ENCODE data around the gene SPATA31A1. TPM values are rescaled to one million over a fixed set of nuclear protein-coding genes. Genes with fewer than 3 reads are reported as not detected.
"Not testable (repeated sequence)": the region's sequence is repeated elsewhere in the genome, so short reads cannot be mapped to it uniquely, and the experiment has no call there.

SPATA31A1 gene
- not detected for total RNA-seq
- polyA plus RNA-seq, result 0.02 TPM
- long read RNA-seq, donor 1, result 0 reads
- long read RNA-seq, donor 2, result 0 reads
- long read RNA-seq, donor 3, result 0 reads
- long read RNA-seq, donor 4, result 0 reads
- long read RNA-seq, donor 5, result 0 reads
- long read RNA-seq, donor 6, result 0 reads
- long read RNA-seq, donor 7, result 0 reads
- long read RNA-seq, donor 8, result 0 reads
- long read RNA-seq, donor 9, result 0 reads
- long read RNA-seq, donor 10, result 0 reads

DNA sequence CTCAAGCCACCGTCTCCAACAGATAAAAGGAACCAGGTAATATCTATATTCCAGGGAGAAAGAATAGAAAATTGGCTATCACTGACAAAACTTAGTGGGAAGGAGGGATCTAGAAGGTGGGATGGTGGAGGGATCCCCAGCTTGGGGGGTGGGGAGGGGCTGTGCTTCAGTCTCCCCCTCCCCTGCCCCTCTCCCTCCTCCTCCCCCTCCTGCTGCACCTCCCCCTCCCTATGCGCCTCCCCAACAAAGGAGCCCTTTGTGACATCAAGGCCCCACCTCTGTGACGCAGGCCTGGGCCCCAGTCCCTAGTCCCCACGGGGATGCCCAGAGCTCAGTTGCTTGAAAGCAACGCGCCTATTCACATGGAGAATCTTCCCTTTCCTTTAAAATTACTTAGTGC, at the start of gene SPATA31A1:
Gene SPATA31A1 (plus strand): TSS at position 301 of the 400 bp plus-strand sequence. CDS start 62 bp downstream, at position 363.
- WGBS, result 92% methylated on average over 3 of the region's 6 CpGs
- not testable (repeated sequence) for H3K4me3 ChIP-seq (ENCODE audit: low read length in 2 of 2); H3K4me1 ChIP-seq (ENCODE audit: control insufficient read depth in 2 of 2, insufficient read depth in 2 of 2, low read length in 2 of 2); DNase-seq (ENCODE audit: low read depth in 6 of 9, low spot score in 9 of 9); H3K27me3 ChIP-seq (ENCODE audit: control insufficient read depth in 2 of 2, insufficient read depth in 1 of 2, low read length in 1 of 2); H3K27ac ChIP-seq (ENCODE audit: low read depth in 1 of 2, low read length in 1 of 2); H3K9me3 ChIP-seq (ENCODE audit: control insufficient read depth in 2 of 2, insufficient read depth in 1 of 2, low read length in 1 of 2); H3K36me3 ChIP-seq (ENCODE audit: control insufficient read depth in 2 of 2, insufficient read depth in 2 of 2, low read length in 1 of 2)

DNA sequence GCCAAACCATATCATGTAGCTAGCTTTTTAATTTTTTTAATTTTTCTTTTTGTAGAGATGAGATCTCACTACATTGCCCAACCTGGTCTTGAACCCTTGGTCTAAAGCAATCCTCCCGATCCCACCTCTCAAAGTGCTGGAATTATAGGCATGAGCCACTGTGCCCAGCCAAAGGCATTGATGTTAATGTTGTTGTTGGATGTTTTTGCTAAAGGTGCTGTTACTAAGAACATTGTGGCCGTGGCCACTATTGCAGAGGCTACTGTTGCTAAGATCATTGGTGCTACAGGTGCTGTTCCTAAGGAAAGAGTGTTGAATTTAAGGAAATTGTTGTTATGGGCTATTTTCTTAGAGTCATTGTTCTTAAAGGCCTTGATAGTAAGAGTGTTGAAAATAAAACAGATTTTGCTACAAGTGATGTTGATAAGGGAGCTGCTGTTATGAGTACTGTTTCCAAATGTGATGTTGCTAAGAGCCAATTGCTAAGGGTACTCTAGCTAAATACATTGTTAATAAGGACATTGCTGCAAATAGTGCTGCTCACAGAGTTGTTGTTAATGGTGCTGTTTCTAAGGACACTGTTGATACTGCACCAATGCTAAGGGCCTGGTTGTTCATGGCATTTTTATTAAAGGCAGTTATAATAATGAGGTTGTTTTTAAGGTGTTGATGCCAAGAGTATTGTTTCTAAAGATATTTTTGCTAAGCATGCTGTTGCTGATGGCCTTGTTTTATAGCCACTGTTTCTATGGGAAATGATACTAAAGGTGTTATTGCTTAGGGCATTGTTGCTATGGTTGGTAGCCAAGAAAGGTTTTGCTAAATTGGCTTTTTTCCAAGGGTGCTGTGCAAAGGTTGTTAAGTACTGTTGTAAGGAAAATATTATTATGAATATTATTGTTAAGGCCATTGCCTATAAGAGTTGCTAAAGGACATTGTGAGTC, 52.1 kb downstream of the SPATA31A1 start:
- H3K9me3 ChIP-seq (ENCODE audit: control insufficient read depth in 2 of 2, insufficient read depth in 1 of 2, low read length in 1 of 2); H3K4me1 ChIP-seq (ENCODE audit: control insufficient read depth in 2 of 2, insufficient read depth in 2 of 2, low read length in 2 of 2); DNase-seq (ENCODE audit: low read depth in 6 of 9, low spot score in 9 of 9); H3K36me3 ChIP-seq (ENCODE audit: control insufficient read depth in 2 of 2, insufficient read depth in 2 of 2, low read length in 1 of 2); H3K27me3 ChIP-seq (ENCODE audit: control insufficient read depth in 2 of 2, insufficient read depth in 1 of 2, low read length in 1 of 2); H3K4me3 ChIP-seq (ENCODE audit: low read length in 2 of 2); H3K27ac ChIP-seq (ENCODE audit: low read depth in 1 of 2, low read length in 1 of 2): not testable (repeated sequence)
- WGBS, result 89% methylated on average over 1 of the region's 2 CpGs

DNA sequence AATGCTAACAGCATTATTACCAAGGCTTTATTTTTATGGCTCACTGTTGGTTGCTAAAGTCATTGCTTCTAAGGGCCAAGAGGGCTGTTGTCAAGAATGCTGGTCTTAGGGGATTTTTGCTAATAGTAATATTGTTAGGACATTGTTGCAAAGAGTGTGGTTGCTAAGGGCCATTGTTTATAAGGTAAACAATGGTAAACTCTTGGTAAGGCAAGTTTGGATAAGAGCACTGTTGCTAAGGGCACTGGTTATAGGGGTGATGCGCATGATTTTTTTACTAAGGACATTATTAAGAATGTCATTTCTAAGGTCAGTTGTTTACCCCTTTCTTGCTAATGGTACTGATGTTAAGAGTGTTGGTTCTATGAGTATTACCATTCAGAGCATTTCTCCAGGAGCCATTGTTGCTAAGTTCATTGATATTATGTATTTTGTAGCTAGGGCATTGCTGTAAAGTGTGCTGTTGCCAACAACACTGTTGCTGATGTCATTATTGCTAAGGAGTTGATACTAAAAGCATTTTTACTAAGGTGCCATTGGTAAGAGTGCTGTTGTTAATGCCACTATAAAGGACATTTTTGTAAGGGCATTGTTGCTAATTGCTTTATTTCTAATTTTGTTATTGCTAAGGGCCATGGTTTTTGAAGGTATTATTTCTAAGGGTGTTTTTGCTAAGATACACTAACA, 55.9 kb downstream of the SPATA31A1 start:
- H3K9me3 ChIP-seq (ENCODE audit: control insufficient read depth in 2 of 2, insufficient read depth in 1 of 2, low read length in 1 of 2); H3K4me3 ChIP-seq (ENCODE audit: low read length in 2 of 2); H3K36me3 ChIP-seq (ENCODE audit: control insufficient read depth in 2 of 2, insufficient read depth in 2 of 2, low read length in 1 of 2); H3K27me3 ChIP-seq (ENCODE audit: control insufficient read depth in 2 of 2, insufficient read depth in 1 of 2, low read length in 1 of 2); DNase-seq (ENCODE audit: low read depth in 6 of 9, low spot score in 9 of 9); H3K27ac ChIP-seq (ENCODE audit: low read depth in 1 of 2, low read length in 1 of 2); H3K4me1 ChIP-seq (ENCODE audit: control insufficient read depth in 2 of 2, insufficient read depth in 2 of 2, low read length in 2 of 2): not testable (repeated sequence)
- no CpG with 5 or more reads among the region's 1 CpG for WGBS

Other genes with a start within 250 kb of the SPATA31A1 start
- gene CNTNAP3, start 67.5 kb upstream of the SPATA31A1 start, total RNA-seq, result 2.8 TPM
- 4.4 TPM for gene CNTNAP3, start 67.5 kb upstream of the SPATA31A1 start, polyA plus RNA-seq